ENCODE results near the gene GTF2F2.
A peak's percentile ranks its signal among the peaks of the same experiment; 100 is the strongest.

The GTF2F2 gene

GRCh38 chr13:45299194-45299593, 178.9 kb downstream of the GTF2F2 start:
- H3K9me3 ChIP-seq (ENCODE audit: low read length): no peaks in the 10 kb centered on the region
- H3K4me3 ChIP-seq (ENCODE audit: low read length): no peak overlapping the region
- H2AFZ ChIP-seq (ENCODE audit: low read depth, low read length): no peak overlapping the region
- H3K36me3 ChIP-seq (ENCODE audit: insufficient read depth, low read length): no peaks in the 10 kb centered on the region
- peaks cover 7% of the 10 kb centered on the region for H3K4me1 ChIP-seq (ENCODE audit: insufficient read depth, low read length)
- H3K27me3 ChIP-seq (ENCODE audit: insufficient read depth, low read length): no peaks in the 10 kb centered on the region

- Histone ChIP-seq H3K4me1 (ENCODE audit: insufficient read depth, low read length) (peaks cover 7% of the 10 kb centered on the region), H3K27me3 (ENCODE audit: insufficient read depth, low read length) (no peaks in the 10 kb centered on the region), H3K36me3 (ENCODE audit: insufficient read depth, low read length) (no peaks in the 10 kb centered on the region), H3K9me3 (ENCODE audit: low read length) (no peaks in the 10 kb centered on the region), H3K4me3 (ENCODE audit: low read length) (no peak overlapping the region), H2AFZ (ENCODE audit: low read depth, low read length) (no peak overlapping the region)
These were observed 180.1 kb downstream of the GTF2F2 start for GRCh38 chr13:45300190-45300985.

- Histone ChIP-seq H3K27me3 (ENCODE audit: insufficient read depth, low read length) (no peaks in the 10 kb centered on the region), H3K9me3 (ENCODE audit: low read length) (no peaks in the 10 kb centered on the region)
These were observed 181.0 kb downstream of the GTF2F2 start for GRCh38 chr13:45301263-45301662.

GRCh38 chr13:45302507-45302906, 182.2 kb downstream of the GTF2F2 start:
- Histone ChIP-seq H3K27me3 (ENCODE audit: insufficient read depth, low read length) (no peaks in the 10 kb centered on the region), H3K9me3 (ENCODE audit: low read length) (no peaks in the 10 kb centered on the region), H2AFZ (ENCODE audit: low read depth, low read length) (no peak overlapping the region), H3K4me1 (ENCODE audit: insufficient read depth, low read length) (peaks cover 7% of the 10 kb centered on the region), H3K36me3 (ENCODE audit: insufficient read depth, low read length) (no peaks in the 10 kb centered on the region), H3K4me3 (ENCODE audit: low read length) (no peak overlapping the region)

More at GRCh38 chr13:45301263-45301662, 181.0 kb downstream of the GTF2F2 start:
- Histone ChIP-seq H3K36me3 (ENCODE audit: insufficient read depth, low read length) (no peaks in the 10 kb centered on the region), H3K4me1 (ENCODE audit: insufficient read depth, low read length) (peaks cover 7% of the 10 kb centered on the region), H2AFZ (ENCODE audit: low read depth, low read length) (no peak overlapping the region), H3K4me3 (ENCODE audit: low read length) (no peak overlapping the region)

GRCh38 chr13:45303026-45303425, 182.7 kb downstream of the GTF2F2 start:
- Histone ChIP-seq H3K4me1 (ENCODE audit: insufficient read depth, low read length) (peaks cover 7% of the 10 kb centered on the region), H3K4me3 (ENCODE audit: low read length) (no peak overlapping the region), H3K36me3 (ENCODE audit: insufficient read depth, low read length) (no peaks in the 10 kb centered on the region), H3K9me3 (ENCODE audit: low read length) (no peaks in the 10 kb centered on the region), H2AFZ (ENCODE audit: low read depth, low read length) (no peak overlapping the region), H3K27me3 (ENCODE audit: insufficient read depth, low read length) (no peaks in the 10 kb centered on the region)

GRCh38 chr13:45303866-45304265, 183.6 kb downstream of the GTF2F2 start:
- Histone ChIP-seq H3K36me3 (ENCODE audit: insufficient read depth, low read length) (no peaks in the 10 kb centered on the region), H3K27me3 (ENCODE audit: insufficient read depth, low read length) (no peaks in the 10 kb centered on the region), H3K9me3 (ENCODE audit: low read length) (no peaks in the 10 kb centered on the region), H3K4me3 (ENCODE audit: low read length) (no peak overlapping the region), H3K4me1 (ENCODE audit: insufficient read depth, low read length) (peaks cover 7% of the 10 kb centered on the region), H2AFZ (ENCODE audit: low read depth, low read length) (no peak overlapping the region)

GRCh38 chr13:45305079-45305478, 184.8 kb downstream of the GTF2F2 start:
- no peaks in the 10 kb centered on the region for H3K9me3 ChIP-seq (ENCODE audit: low read length)
- no peaks in the 10 kb centered on the region for H3K27me3 ChIP-seq (ENCODE audit: insufficient read depth, low read length)
- peaks cover 10% of the 10 kb centered on the region for H3K4me1 ChIP-seq (ENCODE audit: insufficient read depth, low read length)
- H3K36me3 ChIP-seq (ENCODE audit: insufficient read depth, low read length): no peaks in the 10 kb centered on the region
- no peak overlapping the region for H3K4me3 ChIP-seq (ENCODE audit: low read length)
- no peak overlapping the region for H2AFZ ChIP-seq (ENCODE audit: low read depth, low read length)

- Histone ChIP-seq H3K4me1 (ENCODE audit: insufficient read depth, low read length) (peaks cover 14% of the 10 kb centered on the region), H3K9me3 (ENCODE audit: low read length) (no peaks in the 10 kb centered on the region), H3K27me3 (ENCODE audit: insufficient read depth, low read length) (no peaks in the 10 kb centered on the region), H2AFZ (ENCODE audit: low read depth, low read length) (no peak overlapping the region), H3K4me3 (ENCODE audit: low read length) (no peak overlapping the region), H3K36me3 (ENCODE audit: insufficient read depth, low read length) (no peaks in the 10 kb centered on the region)
These were observed 186.7 kb downstream of the GTF2F2 start for GRCh38 chr13:45306966-45307365.

GRCh38 chr13:45310341-45311131, 190.2 kb downstream of the GTF2F2 start:
- Histone ChIP-seq H3K9me3 (ENCODE audit: low read length) (no peaks in the 10 kb centered on the region), H3K36me3 (ENCODE audit: insufficient read depth, low read length) (no peaks in the 10 kb centered on the region), H3K27me3 (ENCODE audit: insufficient read depth, low read length) (no peaks in the 10 kb centered on the region), H3K4me3 (ENCODE audit: low read length) (no peak overlapping the region), H2AFZ (ENCODE audit: low read depth, low read length) (peak overlapping the region; percentile 88), H3K4me1 (ENCODE audit: insufficient read depth, low read length) (peaks cover 8% of the 10 kb centered on the region)

GRCh38 chr13:45314822-45315221, 194.5 kb downstream of the GTF2F2 start:
- Histone ChIP-seq H3K27me3 (ENCODE audit: insufficient read depth, low read length) (no peaks in the 10 kb centered on the region), H2AFZ (ENCODE audit: low read depth, low read length) (no peak overlapping the region), H3K4me1 (ENCODE audit: insufficient read depth, low read length) (peaks cover 5% of the 10 kb centered on the region), H3K9me3 (ENCODE audit: low read length) (no peaks in the 10 kb centered on the region), H3K36me3 (ENCODE audit: insufficient read depth, low read length) (no peaks in the 10 kb centered on the region), H3K4me3 (ENCODE audit: low read length) (no peak overlapping the region)

- Histone ChIP-seq H3K27me3 (ENCODE audit: insufficient read depth, low read length) (no peaks in the 10 kb centered on the region), H3K36me3 (ENCODE audit: insufficient read depth, low read length) (no peaks in the 10 kb centered on the region), H3K9me3 (ENCODE audit: low read length) (no peaks in the 10 kb centered on the region), H3K4me1 (ENCODE audit: insufficient read depth, low read length) (peaks cover 3% of the 10 kb centered on the region), H2AFZ (ENCODE audit: low read depth, low read length) (no peak overlapping the region), H3K4me3 (ENCODE audit: low read length) (no peak overlapping the region)
These were observed 195.3 kb downstream of the GTF2F2 start for GRCh38 chr13:45315520-45316167.

GRCh38 chr13:45316338-45316737, 196.0 kb downstream of the GTF2F2 start:
- no peaks in the 10 kb centered on the region for H3K36me3 ChIP-seq (ENCODE audit: insufficient read depth, low read length)
- no peaks in the 10 kb centered on the region for H3K9me3 ChIP-seq (ENCODE audit: low read length)
- no peaks in the 10 kb centered on the region for H3K4me1 ChIP-seq (ENCODE audit: insufficient read depth, low read length)
- H3K27me3 ChIP-seq (ENCODE audit: insufficient read depth, low read length): no peaks in the 10 kb centered on the region
- no peak overlapping the region for H2AFZ ChIP-seq (ENCODE audit: low read depth, low read length)
- H3K4me3 ChIP-seq (ENCODE audit: low read length): no peak overlapping the region

GRCh38 chr13:45316996-45317395, 196.7 kb downstream of the GTF2F2 start:
- H3K36me3 ChIP-seq (ENCODE audit: insufficient read depth, low read length): no peaks in the 10 kb centered on the region
- no peaks in the 10 kb centered on the region for H3K9me3 ChIP-seq (ENCODE audit: low read length)
- no peaks in the 10 kb centered on the region for H3K4me1 ChIP-seq (ENCODE audit: insufficient read depth, low read length)
- H3K27me3 ChIP-seq (ENCODE audit: insufficient read depth, low read length): no peaks in the 10 kb centered on the region
- no peak overlapping the region for H3K4me3 ChIP-seq (ENCODE audit: low read length)
- no peak overlapping the region for H2AFZ ChIP-seq (ENCODE audit: low read depth, low read length)
